Muscle layer of colon (tissue), 2 donors: Measurements from ENCODE around the gene S1PR4.

ENCODE experiments used
- H3K27ac ChIP-seq: one replicate; pipeline ENCODE4 v1.7.0; 2013; ENCODE audit warnings: low read depth, mild to moderate bottlenecking, low read length, moderate library complexity
- H3K27me3 ChIP-seq, 2 donors: one replicate each; pipeline ENCODE4 v1.7.0; 2013; ENCODE audit warnings: low read length in 2 of 2, mild to moderate bottlenecking in 2 of 2; ENCODE audit not compliant: insufficient read depth in 2 of 2, control insufficient read depth in 1 of 2
- H3K36me3 ChIP-seq: one replicate; pipeline ENCODE4 v1.7.0; 2013; ENCODE audit warnings: mild to moderate bottlenecking, low read length; ENCODE audit not compliant: insufficient read depth
- H3K4me1 ChIP-seq: one replicate; pipeline ENCODE4 v1.7.0; 2013; ENCODE audit warnings: mild to moderate bottlenecking, low read length; ENCODE audit not compliant: insufficient read depth
- H3K4me3 ChIP-seq, 2 donors: one replicate each; pipeline ENCODE4 v1.7.0; 2013; ENCODE audit warnings: low read length in 2 of 2, low read depth in 1 of 2, mild to moderate bottlenecking in 1 of 2, moderate library complexity in 1 of 2
- H3K9ac ChIP-seq: one replicate; pipeline ENCODE4 v1.7.0; 2013; ENCODE audit warnings: low read length
- H3K9me3 ChIP-seq: one replicate; pipeline ENCODE4 v1.7.0; 2013; ENCODE audit warnings: mild to moderate bottlenecking, low read length
- donor health status: abdominal sarcoma.
- donor health status: Adenocarcinoma of cecum.

The S1PR4 gene

GRCh38 chr19:3222709-3223108 is 44.1 kb downstream of the S1PR4 start:
- no peaks in the 10 kb centered on the region for H3K36me3 ChIP-seq
- H3K4me1 ChIP-seq: no peaks in the 10 kb centered on the region
- no peak overlapping the region for H3K4me3 ChIP-seq
- no peak overlapping the region for H3K9ac ChIP-seq
- H3K27ac ChIP-seq: no peak overlapping the region
- no peaks in the 10 kb centered on the region for H3K9me3 ChIP-seq
- peaks cover 4 to 31% of the 10 kb centered on the region in 2 donors for H3K27me3 ChIP-seq

DNA sequence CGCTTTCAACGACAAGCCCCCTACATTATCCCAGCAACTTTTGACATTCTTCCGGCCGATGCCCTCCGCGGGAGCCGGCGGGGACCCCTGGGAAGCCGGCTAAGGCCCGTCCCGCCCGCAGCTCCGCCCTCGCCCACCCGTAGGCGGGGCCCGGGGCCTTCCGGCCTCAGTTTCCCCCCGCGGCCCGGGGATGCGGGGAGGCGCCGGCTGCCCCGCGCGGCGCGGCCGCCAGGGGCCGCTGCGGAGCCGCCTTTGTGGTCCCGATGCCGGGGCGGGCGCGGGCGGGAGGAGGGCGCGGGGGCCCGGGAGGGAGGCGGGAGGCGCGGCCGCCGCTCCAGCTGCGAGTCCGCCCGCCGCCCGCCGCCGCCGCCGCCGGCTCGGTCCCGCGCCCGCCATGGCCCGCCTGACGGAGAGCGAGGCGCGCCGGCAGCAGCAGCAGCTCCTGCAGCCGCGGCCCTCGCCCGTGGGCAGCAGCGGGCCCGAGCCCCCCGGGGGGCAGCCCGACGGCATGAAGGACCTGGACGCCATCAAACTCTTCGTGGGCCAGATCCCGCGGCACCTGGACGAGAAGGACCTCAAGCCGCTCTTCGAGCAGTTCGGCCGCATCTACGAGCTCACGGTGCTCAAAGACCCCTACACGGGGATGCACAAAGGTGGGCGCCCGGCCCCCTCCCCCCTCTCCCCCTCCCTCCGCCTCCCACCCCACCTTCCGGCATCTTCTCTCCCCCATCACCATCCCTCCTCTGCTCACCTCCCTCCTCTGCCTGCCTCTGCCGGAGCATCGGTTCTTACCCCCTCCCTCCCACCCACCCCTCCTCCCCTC is 46.0 kb downstream of the S1PR4 start, which contains the start of gene CELF5:
Gene CELF5, plus strand, starts transcription at position 316 of the 823 bp plus-strand sequence. Its CDS starts 79 bp downstream, at position 395.
- Histone ChIP-seq H3K9me3 (no peaks in the 10 kb centered on the region), H3K27me3 (peaks cover 8 to 47% of the 10 kb centered on the region in 2 donors), H3K4me3 (no peak within 1 kb of the TSS), H3K9ac (no peak within 1 kb of the TSS), H3K27ac (no peak within 1 kb of the TSS), H3K4me1 (no peaks in the 10 kb centered on the region), H3K36me3 (no peaks in the 10 kb centered on the region)

DNA sequence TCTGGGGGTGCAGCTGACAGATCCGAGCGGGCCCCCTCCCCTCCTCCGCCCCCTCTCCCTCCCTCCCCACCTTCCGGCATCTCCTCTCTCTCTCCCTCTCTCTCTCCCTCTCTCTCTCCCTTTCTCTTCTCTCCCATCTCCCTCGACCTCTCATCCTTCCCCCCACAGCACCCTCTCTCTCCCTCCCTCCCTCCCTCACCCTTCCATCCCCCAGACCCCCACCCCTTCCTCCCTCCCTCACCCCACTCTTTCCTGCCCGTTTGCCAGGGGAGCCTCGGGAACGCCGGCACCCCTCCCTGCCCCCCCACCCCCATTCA is 46.6 kb downstream of the S1PR4 start:
- Histone ChIP-seq H3K4me1 (no peaks in the 10 kb centered on the region), H3K27me3 (peaks cover 8 to 53% of the 10 kb centered on the region in 2 donors), H3K36me3 (no peaks in the 10 kb centered on the region), H3K4me3 (no peak overlapping the region), H3K27ac (no peak overlapping the region), H3K9ac (no peak overlapping the region), H3K9me3 (no peaks in the 10 kb centered on the region)

GRCh38 chr19:3225677-3226093 is 47.1 kb downstream of the S1PR4 start:
- Histone ChIP-seq H3K9me3 (no peaks in the 10 kb centered on the region), H3K9ac (no peak overlapping the region), H3K36me3 (no peaks in the 10 kb centered on the region), H3K27me3 (peaks cover 8 to 58% of the 10 kb centered on the region in 2 donors), H3K4me3 (no peak overlapping the region), H3K27ac (no peak overlapping the region), H3K4me1 (no peaks in the 10 kb centered on the region)

DNA sequence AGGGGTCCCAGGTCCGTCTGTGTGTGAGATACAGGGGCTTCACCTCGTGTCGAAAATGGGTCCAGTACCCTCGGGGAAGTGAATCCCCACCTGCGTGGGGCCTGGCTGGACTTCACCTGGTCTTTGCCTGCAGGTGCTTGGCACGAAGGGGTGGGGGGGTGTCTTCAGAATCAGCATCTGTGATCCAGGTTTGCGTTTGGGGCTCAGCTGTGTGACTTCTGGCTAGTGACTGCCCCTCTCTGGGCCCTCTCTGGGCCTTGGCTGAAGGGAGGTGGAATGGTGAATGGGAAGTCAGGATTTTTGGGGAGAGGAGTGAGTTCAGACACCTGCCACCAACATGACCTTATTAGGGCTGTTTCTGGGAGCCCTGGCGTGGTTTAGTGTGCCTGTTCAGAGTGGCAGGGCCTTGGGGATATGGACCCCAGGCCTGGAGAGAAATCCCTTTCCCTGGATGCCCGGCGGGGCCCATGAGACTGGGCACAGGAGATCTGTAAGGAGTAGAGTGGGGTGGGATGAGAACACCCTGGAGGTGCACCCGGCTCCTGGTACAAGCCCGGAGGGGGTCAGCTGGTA is 48.6 kb downstream of the S1PR4 start:
- H3K4me3 ChIP-seq: no peak overlapping the region
- H3K4me1 ChIP-seq: no peaks in the 10 kb centered on the region
- H3K27me3 ChIP-seq: peaks cover 8 to 58% of the 10 kb centered on the region in 2 donors
- no peak overlapping the region for H3K27ac ChIP-seq
- no peaks in the 10 kb centered on the region for H3K36me3 ChIP-seq
- H3K9ac ChIP-seq: no peak overlapping the region
- H3K9me3 ChIP-seq: no peaks in the 10 kb centered on the region

GRCh38 chr19:3229346-3229743 is 50.8 kb downstream of the S1PR4 start:
- Histone ChIP-seq H3K9me3 (no peaks in the 10 kb centered on the region), H3K36me3 (no peaks in the 10 kb centered on the region), H3K4me3 (no peak overlapping the region), H3K4me1 (no peaks in the 10 kb centered on the region), H3K9ac (no peak overlapping the region), H3K27ac (no peak overlapping the region), H3K27me3 (peaks cover 8 to 49% of the 10 kb centered on the region in 2 donors)
